GM19467 (cell line): ENCODE measurements around the gene NOTCH1.

Experiments
- ATAC-seq: cut with Tn5 transposase; IDR thresholded peaks from one replicate; pipeline ENCODE4 v1.9.1; 2021; ENCODE audit warnings: mild to moderate bottlenecking, moderate library complexity; ENCODE audit not compliant: unreplicated experiment

NOTCH1 gene

GRCh38 chr9:136487672-136488071 lies 58.2 kb downstream of the NOTCH1 start:
- no peak for ATAC-seq

- no peak for ATAC-seq
Observed at GRCh38 chr9:136486823-136487620, 58.8 kb downstream of the NOTCH1 start.

GRCh38 chr9:136486131-136486530 lies 59.7 kb downstream of the NOTCH1 start:
- ATAC-seq = no peak

- ATAC-seq = no peak
Observed at GRCh38 chr9:136485049-136486045, 60.5 kb downstream of the NOTCH1 start.

- no peak for ATAC-seq
Observed at GRCh38 chr9:136484153-136485048, 61.4 kb downstream of the NOTCH1 start.

- ATAC-seq = peak; percentile 63
Observed at GRCh38 chr9:136483589-136484152, 62.2 kb downstream of the NOTCH1 start.

GRCh38 chr9:136482793-136483588 lies 62.9 kb downstream of the NOTCH1 start, which contains the start of gene SEC16A:
Gene SEC16A, minus strand, starts transcription at chr9:136483040. Its CDS starts 5,425 bp downstream, at chr9:136477615.
- ATAC-seq = peak; percentile 50

- peak; percentile 6 for ATAC-seq
Observed at GRCh38 chr9:136482046-136482792, 63.6 kb downstream of the NOTCH1 start.

GRCh38 chr9:136481558-136481957 lies 64.3 kb downstream of the NOTCH1 start:
- no peak for ATAC-seq

- no peak for ATAC-seq
Observed at GRCh38 chr9:136476369-136477150, 69.3 kb downstream of the NOTCH1 start.

GRCh38 chr9:136474974-136475865 lies 70.6 kb downstream of the NOTCH1 start:
- ATAC-seq = no peak

GRCh38 chr9:136474021-136474640 lies 71.7 kb downstream of the NOTCH1 start:
- ATAC-seq = no peak

GRCh38 chr9:136473354-136473721 lies 72.5 kb downstream of the NOTCH1 start:
- no peak for ATAC-seq

GRCh38 chr9:136472640-136473353 lies 73.1 kb downstream of the NOTCH1 start:
- no peak for ATAC-seq

- no peak for ATAC-seq
Observed at GRCh38 chr9:136471802-136472487, 73.9 kb downstream of the NOTCH1 start.
